ENCODE measurements around the gene RLN1. TPM values are rescaled to one million over a fixed set of nuclear protein-coding genes. Genes with fewer than 3 reads are reported as not detected.

The RLN1 gene
- total RNA-seq, 1 experiment from 2014 or later = 0.87 TPM

- no peaks in the 10 kb centered on the region for H3K9me3 Mint-ChIP-seq
- no peaks in the 10 kb centered on the region for H3K4me1 Mint-ChIP-seq
- H3K27me3 Mint-ChIP-seq (ENCODE audit: low read depth) = no peaks in the 10 kb centered on the region
- no peak overlapping the region for H3K27ac Mint-ChIP-seq
- peak; percentile 24; the same call in 1 of the 2 replicates for ATAC-seq
- ChIA-PET POLR2A (no interaction called here), CTCF (no interaction called here)
- no peaks in the 10 kb centered on the region for H3K36me3 Mint-ChIP-seq
- TF ChIP-seq ZNF416 (CRISPR knock-in tag; IDR thresholded peaks at IDR 0.05) (no peak), PRRX2 (CRISPR knock-in tag; IDR thresholded peaks at IDR 0.05) (no peak), FOXP1 (CRISPR knock-in tag; IDR thresholded peaks at IDR 0.05; ENCODE audit: borderline replicate concordance) (no peak), FOXK1 (CRISPR knock-in tag; IDR thresholded peaks at IDR 0.05) (no peak), AFF4 (CRISPR knock-in tag; IDR thresholded peaks at IDR 0.05; ENCODE audit: borderline replicate concordance) (no peak), NR2C2 (CRISPR knock-in tag; IDR thresholded peaks at IDR 0.05) (no peak), TEAD1 (CRISPR knock-in tag; IDR thresholded peaks at IDR 0.05) (no peak), ZNF138 (CRISPR knock-in tag; conservative IDR thresholded peaks at IDR 0.05) (no peak), ZNF317 (CRISPR knock-in tag; IDR thresholded peaks at IDR 0.05; ENCODE audit: borderline replicate concordance, low read depth) (no peak), GTF2I (CRISPR knock-in tag; conservative IDR thresholded peaks at IDR 0.05) (no peak), ARID4B (CRISPR knock-in tag; IDR thresholded peaks at IDR 0.05; ENCODE audit: borderline replicate concordance) (no peak)
- TF ChIP-seq, protein P1, sequence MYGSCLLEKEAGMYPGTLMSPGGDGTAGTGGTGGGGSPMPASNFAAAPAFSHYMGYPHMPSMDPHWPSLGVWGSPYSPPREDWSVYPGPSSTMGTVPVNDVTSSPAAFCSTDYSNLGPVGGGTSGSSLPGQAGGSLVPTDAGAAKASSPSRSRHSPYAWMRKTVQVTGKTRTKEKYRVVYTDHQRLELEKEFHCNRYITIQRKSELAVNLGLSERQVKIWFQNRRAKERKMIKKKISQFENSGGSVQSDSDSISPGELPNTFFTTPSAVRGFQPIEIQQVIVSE (CRISPR knock-in tag; IDR thresholded peaks at IDR 0.05; ENCODE audit: borderline replicate concordance) = no peak
- no peak for DNase-seq (ENCODE audit: low spot score)
- H3K4me3 Mint-ChIP-seq = no peak overlapping the region
Measured at GRCh38 chr9:5388026-5388819, 48.5 kb upstream of the RLN1 start.

DNA sequence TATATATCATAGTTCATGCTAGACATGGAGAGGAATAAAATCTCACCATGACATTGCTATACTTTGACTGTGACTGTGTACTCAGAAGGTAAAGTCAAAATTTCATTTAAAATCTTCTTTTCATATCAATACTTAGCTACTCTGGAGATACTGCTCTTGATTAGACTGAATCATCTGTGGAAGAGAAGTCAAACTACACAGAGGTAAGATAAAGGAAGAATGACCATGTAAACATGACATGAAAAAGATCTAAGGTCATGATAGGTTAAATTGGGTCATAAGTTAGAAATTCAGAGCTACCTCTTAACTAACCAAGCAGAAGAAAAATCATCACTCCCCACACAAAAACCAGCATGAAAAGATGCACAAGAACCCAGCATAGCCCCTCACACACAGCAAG is 44.8 kb upstream of the RLN1 start:
- peaks cover 6% of the 10 kb centered on the region for H3K4me1 Mint-ChIP-seq
- CTCF ChIA-PET = no interaction called here
- no peak for DNase-seq (ENCODE audit: low spot score)
- peaks cover 4% of the 10 kb centered on the region; the same call in 1 of the 2 replicates for H3K9me3 Mint-ChIP-seq
- no peaks in the 10 kb centered on the region for H3K36me3 Mint-ChIP-seq
- H3K4me3 Mint-ChIP-seq = no peak overlapping the region
- no peaks in the 10 kb centered on the region; the same call in 1 of the 2 replicates for H3K27me3 Mint-ChIP-seq (ENCODE audit: low read depth)
- H3K27ac Mint-ChIP-seq = no peak overlapping the region
- ATAC-seq = no peak
- POLR2A ChIA-PET = no interaction called here
- TF ChIP-seq IRF2 (CRISPR knock-in tag; IDR thresholded peaks at IDR 0.05; ENCODE audit: borderline replicate concordance, low read depth) (no peak), OVOL2 (CRISPR knock-in tag; IDR thresholded peaks at IDR 0.05; ENCODE audit: borderline replicate concordance) (no peak), NR2C2 (CRISPR knock-in tag; IDR thresholded peaks at IDR 0.05) (no peak)
- TF ChIP-seq, protein P2, sequence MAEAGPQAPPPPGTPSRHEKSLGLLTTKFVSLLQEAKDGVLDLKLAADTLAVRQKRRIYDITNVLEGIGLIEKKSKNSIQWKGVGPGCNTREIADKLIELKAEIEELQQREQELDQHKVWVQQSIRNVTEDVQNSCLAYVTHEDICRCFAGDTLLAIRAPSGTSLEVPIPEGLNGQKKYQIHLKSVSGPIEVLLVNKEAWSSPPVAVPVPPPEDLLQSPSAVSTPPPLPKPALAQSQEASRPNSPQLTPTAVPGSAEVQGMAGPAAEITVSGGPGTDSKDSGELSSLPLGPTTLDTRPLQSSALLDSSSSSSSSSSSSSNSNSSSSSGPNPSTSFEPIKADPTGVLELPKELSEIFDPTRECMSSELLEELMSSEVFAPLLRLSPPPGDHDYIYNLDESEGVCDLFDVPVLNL (CRISPR knock-in tag; IDR thresholded peaks at IDR 0.05; ENCODE audit: borderline replicate concordance, low read depth) = no peak
- TF ChIP-seq, protein P3, sequence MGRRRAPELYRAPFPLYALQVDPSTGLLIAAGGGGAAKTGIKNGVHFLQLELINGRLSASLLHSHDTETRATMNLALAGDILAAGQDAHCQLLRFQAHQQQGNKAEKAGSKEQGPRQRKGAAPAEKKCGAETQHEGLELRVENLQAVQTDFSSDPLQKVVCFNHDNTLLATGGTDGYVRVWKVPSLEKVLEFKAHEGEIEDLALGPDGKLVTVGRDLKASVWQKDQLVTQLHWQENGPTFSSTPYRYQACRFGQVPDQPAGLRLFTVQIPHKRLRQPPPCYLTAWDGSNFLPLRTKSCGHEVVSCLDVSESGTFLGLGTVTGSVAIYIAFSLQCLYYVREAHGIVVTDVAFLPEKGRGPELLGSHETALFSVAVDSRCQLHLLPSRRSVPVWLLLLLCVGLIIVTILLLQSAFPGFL (CRISPR knock-in tag; IDR thresholded peaks at IDR 0.05; ENCODE audit: borderline replicate concordance) = no peak
- TF ChIP-seq, protein P4, sequence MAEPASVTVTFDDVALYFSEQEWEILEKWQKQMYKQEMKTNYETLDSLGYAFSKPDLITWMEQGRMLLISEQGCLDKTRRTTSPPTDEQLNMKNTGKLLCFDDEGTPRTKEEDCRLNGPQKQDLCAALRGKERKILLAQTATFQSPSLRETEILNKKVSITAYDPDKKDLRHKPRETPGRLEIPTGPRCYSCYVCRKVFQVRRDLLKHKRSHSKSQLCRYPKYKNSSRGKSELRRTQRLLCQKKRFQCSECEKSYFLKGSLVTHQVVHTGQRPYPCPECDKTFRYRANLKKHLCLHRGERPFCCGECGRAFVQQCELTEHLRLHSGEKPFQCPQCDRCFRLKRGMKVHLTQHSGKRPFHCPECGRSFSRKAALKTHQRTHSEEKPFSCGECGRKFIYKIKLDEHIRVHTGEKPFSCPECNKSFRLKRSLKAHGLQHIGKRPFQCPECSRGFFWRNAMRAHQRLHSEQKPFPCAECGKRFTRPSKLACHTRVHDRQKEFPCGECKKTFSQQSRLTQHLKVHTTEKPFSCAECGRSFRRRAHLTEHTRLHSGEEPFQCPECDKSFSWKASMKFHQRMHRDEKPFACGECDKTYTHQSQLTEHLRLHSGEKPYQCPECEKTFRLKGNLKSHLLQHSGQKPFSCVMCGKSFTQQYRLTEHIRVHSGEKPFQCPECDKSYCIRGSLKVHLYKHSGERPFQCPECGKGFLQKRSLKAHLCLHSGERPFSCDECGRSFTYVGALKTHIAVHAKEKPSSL (CRISPR knock-in tag; conservative IDR thresholded peaks at IDR 0.05) = no peak

All from WTC11 (cell line).